Natural killer cell (primary cell): ENCODE results near the gene MIA. TPM values are rescaled to one million over a fixed set of nuclear protein-coding genes. Genes with fewer than 3 reads are reported as not detected.

Experiments
- ATAC-seq, 3 donors: fragments of 150-1000 bp in 2 of 3; fragments of 200-7000 bp in 1 of 3; cut with Tn5 transposase; 1 replicate in 1 of 3; 2 replicates in 2 of 3; pipeline ENCODE4 v1.10.0; 2021; ENCODE audit warnings: mild to moderate bottlenecking in 2 of 3, moderate library complexity in 2 of 3
- DNase-seq, 2 donors: peaks; one replicate each; pipeline versions ENCODE4 v3.0.0 to v3.0.0-alpha.2; 2013 to 2021; ENCODE audit warnings: mixed read lengths in 1 of 2
- H3K27ac ChIP-seq: one replicate; pipeline ENCODE4 v1.5.1; 2013; ENCODE audit warnings: mild to moderate bottlenecking, low read length
- H3K27me3 ChIP-seq: one replicate; pipeline ENCODE4 v1.6.1; 2013; ENCODE audit warnings: low read length; ENCODE audit not compliant: control insufficient read depth, insufficient read depth
- H3K36me3 ChIP-seq: one replicate; pipeline ENCODE4 v1.6.1; 2013; ENCODE audit warnings: low read length; ENCODE audit not compliant: control insufficient read depth, insufficient read depth
- H3K4me1 ChIP-seq: one replicate; pipeline ENCODE4 v1.6.1; 2013; ENCODE audit warnings: low read length; ENCODE audit not compliant: control insufficient read depth, insufficient read depth
- H3K4me3 ChIP-seq: one replicate; pipeline ENCODE4 v1.5.1; 2013; ENCODE audit warnings: low read length
- H3K9me3 ChIP-seq: one replicate; pipeline ENCODE4 v1.6.1; 2013; ENCODE audit warnings: low read length; ENCODE audit not compliant: control insufficient read depth, insufficient read depth
- H3K27ac Mint-ChIP-seq, 2 donors: one replicate each; pipeline ENCODE4 v1.8.0; 2022; ENCODE audit warnings: mild to moderate bottlenecking in 2 of 2, mixed read lengths in 2 of 2, moderate library complexity in 1 of 2
- H3K27me3 Mint-ChIP-seq, 2 donors: one replicate each; pipeline ENCODE4 v1.8.0; 2022; ENCODE audit warnings: low read depth in 2 of 2, mixed read lengths in 2 of 2
- H3K36me3 Mint-ChIP-seq: one replicate; pipeline ENCODE4 v1.8.0; 2022; ENCODE audit warnings: mixed read lengths
- H3K4me1 Mint-ChIP-seq, 2 donors: one replicate each; pipeline ENCODE4 v1.8.0; 2022; ENCODE audit warnings: mixed read lengths in 2 of 2
- H3K4me3 Mint-ChIP-seq: one replicate; pipeline ENCODE4 v1.8.0; 2022; ENCODE audit warnings: mild to moderate bottlenecking, moderate library complexity, mixed read lengths
- H3K9me3 Mint-ChIP-seq, 2 donors: one replicate each; pipeline ENCODE4 v1.8.0; 2022; ENCODE audit warnings: mixed read lengths in 2 of 2
- CTCF ChIP-seq: fragments of 200-600 bp; IDR thresholded peaks from one replicate; pipeline ENCODE4 v1.8.0; 2022; ENCODE audit warnings: antibody characterized with exemption
- WGBS: methylation state at CpG from one replicate; pipeline ENCODE4 v1.1.7; 2013; ENCODE audit warnings: missing lambda C conversion rate; ENCODE audit not compliant: insufficient coverage; 5-methylcytosine and 5-hydroxymethylcytosine counted together
- intact Hi-C: fragments of 100-400 bp; cut with micrococcal nuclease; formaldehyde crosslinking; loops from one replicate; pipeline ENCODE4 v1.14.2; 2022
- total RNA-seq, 4 donors: library from RNA; stranded (reverse); fragments of 120-200 nt in 1 of 4; gene quantifications; one replicate each; pipeline versions ENCODE4 v1.2.3 to v1.2.4, GENCODE V29; 2013 to 2022

The MIA gene
- total RNA-seq, 3 donors from 2014 or later (not counting 1 experiment from before 2014, with no cell fraction given), result not detected

- peaks cover 55% of the 10 kb centered on the region for H3K36me3 ChIP-seq
- H3K27ac ChIP-seq, result no peak overlapping the region
- no peak for ATAC-seq
- peaks cover 7% of the 10 kb centered on the region for H3K36me3 Mint-ChIP-seq
- H3K9me3 ChIP-seq, result no peaks in the 10 kb centered on the region
- H3K27me3 ChIP-seq, result no peaks in the 10 kb centered on the region
- H3K4me3 Mint-ChIP-seq, result no peak overlapping the region
- no peaks in the 10 kb centered on the region for H3K27me3 Mint-ChIP-seq
- no peaks in the 10 kb centered on the region for H3K9me3 Mint-ChIP-seq
- DNase-seq, result no peak
- H3K4me1 Mint-ChIP-seq, result no peaks in the 10 kb centered on the region
- no peak overlapping the region for H3K4me3 ChIP-seq
- WGBS, result 95% methylated on average over 13 of the region's 13 CpGs
- no peak for TF ChIP-seq CTCF
- no peaks in the 10 kb centered on the region for H3K4me1 ChIP-seq
- no peak overlapping the region for H3K27ac Mint-ChIP-seq
- intact Hi-C loops, result no loop called here
Measured at GRCh38 chr19:40733149-40733548, 42.2 kb upstream of the MIA start.

GRCh38 chr19:40735013-40735771 lies 40.1 kb upstream of the MIA start:
- no peaks in the 10 kb centered on the region for H3K27me3 ChIP-seq
- no peaks in the 10 kb centered on the region for H3K9me3 ChIP-seq
- intact Hi-C loops, result no loop called here
- ATAC-seq (no peak), DNase-seq (no peak)
- no peak overlapping the region for H3K27ac ChIP-seq
- Mint-ChIP-seq H3K27ac (no peak overlapping the region), H3K9me3 (no peaks in the 10 kb centered on the region), H3K4me1 (no peaks in the 10 kb centered on the region), H3K4me3 (no peak overlapping the region), H3K27me3 (no peaks in the 10 kb centered on the region), H3K36me3 (peaks cover 7% of the 10 kb centered on the region)
- no peak overlapping the region for H3K4me3 ChIP-seq
- peaks cover 53% of the 10 kb centered on the region for H3K36me3 ChIP-seq
- no peak for TF ChIP-seq CTCF
- no peaks in the 10 kb centered on the region for H3K4me1 ChIP-seq
- 95% methylated on average over 11 of the region's 11 CpGs for WGBS

- no peaks in the 10 kb centered on the region for H3K9me3 Mint-ChIP-seq
- no peaks in the 10 kb centered on the region for H3K4me1 Mint-ChIP-seq
Measured at GRCh38 chr19:40736661-40737060, 38.7 kb upstream of the MIA start.

More at GRCh38 chr19:40736661-40737060, 38.7 kb upstream of the MIA start:
- Histone ChIP-seq H3K4me1 (no peaks in the 10 kb centered on the region), H3K9me3 (no peaks in the 10 kb centered on the region), H3K36me3 (peaks cover 40% of the 10 kb centered on the region), H3K27me3 (no peaks in the 10 kb centered on the region), H3K27ac (no peak overlapping the region), H3K4me3 (no peak overlapping the region)
- DNase-seq, result no peak
- Mint-ChIP-seq H3K36me3 (peaks cover 7% of the 10 kb centered on the region), H3K27me3 (no peaks in the 10 kb centered on the region), H3K4me3 (no peak overlapping the region), H3K27ac (no peak overlapping the region)
- no peak for TF ChIP-seq CTCF
- WGBS, result 91% methylated on average over 6 of the region's 9 CpGs
- intact Hi-C loops, result no loop called here
- no peak for ATAC-seq
